GM06990 (cell line): ENCODE results near the gene CARM1.

Experiments
- DNase-seq: peaks from one replicate; pipeline ENCODE4 v3.0.0-alpha.2; 2011; ENCODE audit not compliant: insufficient read length; ENCODE audit errors: extremely low read depth
- H3K27me3 ChIP-seq: replicated peaks from 2 replicates; pipeline ENCODE4 v1.6.0; 2011; ENCODE audit warnings: low read length; ENCODE audit not compliant: control insufficient read depth, insufficient read depth
- H3K36me3 ChIP-seq: 2 replicates; pipeline ENCODE4 v1.5.1; 2011; ENCODE audit warnings: low read length; ENCODE audit not compliant: control insufficient read depth, insufficient read depth
- H3K4me3 ChIP-seq: replicated peaks from 2 replicates; pipeline ENCODE4 v1.5.1; 2011; ENCODE audit warnings: low read depth, mild to moderate bottlenecking, control low read depth, low read length
- CTCF ChIP-seq: IDR thresholded peaks from 2 replicates; pipeline ENCODE4 v1.5.1; 2011; ENCODE audit warnings: low read length, control low read depth, mild to moderate bottlenecking, inconsistent platforms; ENCODE audit not compliant: insufficient read depth, poor library complexity, severe bottlenecking

Gene CARM1

GRCh38 chr19:10971107-10971726, 99.9 kb downstream of the CARM1 start:
- Histone ChIP-seq H3K4me3 (no peak overlapping the region), H3K36me3 (no peaks in the 10 kb centered on the region; the same call in none of the 2 replicates), H3K27me3 (no peaks in the 10 kb centered on the region)
- no peak for TF ChIP-seq CTCF
- DNase-seq, result no peak
